GM12878 (cell line): Measurements from ENCODE around the gene OTOF. TPM values are rescaled to one million over a fixed set of nuclear protein-coding genes. Genes with fewer than 3 reads are reported as not detected.

Experiments
- ATAC-seq: fragments of 200-7000 bp; cut with Tn5 transposase; 3 replicates; pipeline ENCODE4 v1.9.1; 2020; ENCODE audit warnings: mild to moderate bottlenecking, moderate library complexity
- BruUV-seq: library from RNA; stranded (reverse); fragments of 400-500 nt; replicated peaks from 2 replicates; lab custom pipeline; 2021; lab: Mats Ljungman, UMichigan
- CTCF ChIA-PET: fragments of 300-600 bp; sonication (Branson Sonifier 250); formaldehyde crosslinking; extraction: SDS; loops from one replicate; lab custom pipeline; 2021; ENCODE audit warnings: inconsistent platforms; lab: Yijun Ruan, JAX
- POLR2A ChIA-PET: fragments of 350-600 bp; formaldehyde crosslinking; extraction: SDS; loops from one replicate; lab custom pipeline; 2021; ENCODE audit warnings: inconsistent platforms; lab: Charles Lee
- RAD21 ChIA-PET: fragments of 300-600 bp; sonication (Branson Sonifier 250); formaldehyde crosslinking; loops from one replicate; lab custom pipeline; 2023; ENCODE audit warnings: antibody characterized with exemption; ENCODE audit not compliant: unreplicated experiment; lab: Charles Lee
- SMC1A ChIA-PET: fragments of 300-600 bp; sonication (Branson Sonifier 250); formaldehyde crosslinking; loops from one replicate; lab custom pipeline; 2023; ENCODE audit not compliant: unreplicated experiment, uncharacterized antibody; lab: Charles Lee
- DNase-seq: peaks from one replicate; pipeline ENCODE4 v3.0.0-alpha.2; 2011; ENCODE audit warnings: low read depth, low spot score
- FAIRE-seq: peaks from 3 replicates; lab custom pipeline; 2011; peaks lifted over from hg19 to GRCh38; lab: Jason Lieb, UNC
- H2AFZ ChIP-seq: 2 replicates; pipeline ENCODE4 v1.6.0; 2011; ENCODE audit warnings: low read depth, low read length, control low read depth; ENCODE audit not compliant: control insufficient read depth
- H3K27ac ChIP-seq: 2 replicates; pipeline ENCODE4 v1.5.1; 2011; ENCODE audit warnings: control low read depth; ENCODE audit not compliant: control insufficient read depth, insufficient read depth
- H3K27me3 ChIP-seq, 2 experiments: replicated peaks in 1 of 2; 2 replicates each; pipeline versions ENCODE4 v1.6.0 to v1.6.1; 2011; ENCODE audit warnings: low read length in 1 of 2; ENCODE audit not compliant: control insufficient read depth in 2 of 2, insufficient read depth in 2 of 2
- H3K36me3 ChIP-seq, 2 experiments: 2 replicates each; pipeline ENCODE4 v1.5.1; 2011; ENCODE audit warnings: low read length in 1 of 2; ENCODE audit not compliant: control insufficient read depth in 2 of 2, insufficient read depth in 2 of 2
- H3K4me1 ChIP-seq: 2 replicates; pipeline ENCODE4 v1.6.1; 2011; ENCODE audit warnings: mild to moderate bottlenecking, low read length, moderate library complexity, mixed read lengths; ENCODE audit not compliant: control insufficient read depth, insufficient read depth
- H3K4me2 ChIP-seq: 2 replicates; pipeline ENCODE4 v1.6.0; 2011; ENCODE audit warnings: control low read depth; ENCODE audit not compliant: control insufficient read depth, insufficient read depth
- H3K4me3 ChIP-seq: fragments of 200-600 bp; sonication (generic); 2 replicates; pipeline ENCODE4 v1.5.1; 2016
- H3K79me2 ChIP-seq: 2 replicates; pipeline ENCODE4 v1.6.0; 2011; ENCODE audit warnings: low read length; ENCODE audit not compliant: control insufficient read depth, insufficient read depth
- H3K9ac ChIP-seq: 2 replicates; pipeline ENCODE4 v1.8.0; 2011; ENCODE audit warnings: low read length, control low read depth, mixed read lengths; ENCODE audit not compliant: control insufficient read depth, insufficient read depth
- H3K9me3 ChIP-seq: replicated peaks from 3 replicates; pipeline ENCODE4 v1.5.1; 2011; ENCODE audit warnings: mild to moderate bottlenecking, low read length; ENCODE audit not compliant: control insufficient read depth, insufficient read depth
- H4K20me1 ChIP-seq: 2 replicates; pipeline ENCODE4 v1.6.0; 2011; ENCODE audit not compliant: control insufficient read depth, insufficient read depth
- BACH1 ChIP-seq: fragments of 450-650 bp; IDR thresholded peaks from 2 replicates; pipeline ENCODE4 v1.6.1; 2017; ENCODE audit warnings: mild to moderate bottlenecking, borderline replicate concordance
- ETV6 ChIP-seq, 2 experiments: fragments of 450-650 bp in 1 of 2; IDR thresholded peaks in 1 of 2; conservative IDR thresholded peaks in 1 of 2; 2 replicates each; pipeline ENCODE4 v1.6.1; 2014; ENCODE audit warnings: antibody characterized with exemption in 1 of 2, borderline replicate concordance in 1 of 2, low read depth in 1 of 2, mild to moderate bottlenecking in 1 of 2, moderate library complexity in 1 of 2
- STAT3 ChIP-seq: IDR thresholded peaks from 2 replicates; pipeline ENCODE4 v1.6.1; 2011; ENCODE audit warnings: low read depth, low read length, improper control_type of control experiment
- WGBS: methylation state at CpG from one replicate; pipeline ENCODE4 v1.1.6; 2016; ENCODE audit warnings: low lambda C conversion rate; ENCODE audit not compliant: insufficient replicate concordance, insufficient coverage; ENCODE audit errors: missing lambda C conversion rate; 5-methylcytosine and 5-hydroxymethylcytosine counted together
- in situ Hi-C: fragments of 300-500 bp; cut with MboI; formaldehyde crosslinking; loops from 9 replicates; pipeline ENCODE4 v1.14.3; 2018; ENCODE audit warnings: mixed read lengths
- intact Hi-C: fragments of 100-400 bp; cut with micrococcal nuclease; formaldehyde crosslinking; loops from one replicate; pipeline ENCODE4 v1.14.2; 2022; ENCODE audit not compliant: unreplicated experiment
- polyA plus RNA-seq, 11 experiments: library from polyadenylated mRNA; depleted of rRNA in 4 of 11; unstranded in 6 of 11; stranded (reverse) in 5 of 11; fragments of >200 nt; fragmentation: Nextera tagmentation in 4 of 11; fragmentation: Illumina TruSeq in 1 of 11; extraction: Ambion mirVana in 4 of 11; extraction: Trizol in 1 of 11; gene quantifications; 1 replicate in 1 of 11; 2 replicates in 10 of 11; pipeline versions ENCODE4 v1.2.1 to v1.2.3, GENCODE V29; 2011 to 2016; ENCODE audit warnings: inconsistent platforms in 2 of 11, missing spikeins in 2 of 11, low read depth in 1 of 11
- total RNA-seq, 4 experiments: library from RNA; depleted of rRNA in 3 of 4; stranded (reverse); fragments of >200 nt in 3 of 4; fragmentation: Illumina TruSeq in 1 of 4; extraction: Trizol in 1 of 4; gene quantifications; 2 replicates each; pipeline versions ENCODE4 v1.2.1 to v1.2.3, GENCODE V29; 2013 to 2021
- TF ChIP-seq, protein P1 (sequence below): IDR thresholded peaks from 2 replicates; pipeline ENCODE4 v1.6.1; 2012; ENCODE audit warnings: low read length, inconsistent platforms

Gene OTOF
- total and polyA plus RNA-seq, 10 of the 15 experiments (the other 5 are each of a cell fraction or from before 2014, with no cell fraction given): under 0.01 to 0.31 (median 0.07) TPM; not detected in 6

DNA sequence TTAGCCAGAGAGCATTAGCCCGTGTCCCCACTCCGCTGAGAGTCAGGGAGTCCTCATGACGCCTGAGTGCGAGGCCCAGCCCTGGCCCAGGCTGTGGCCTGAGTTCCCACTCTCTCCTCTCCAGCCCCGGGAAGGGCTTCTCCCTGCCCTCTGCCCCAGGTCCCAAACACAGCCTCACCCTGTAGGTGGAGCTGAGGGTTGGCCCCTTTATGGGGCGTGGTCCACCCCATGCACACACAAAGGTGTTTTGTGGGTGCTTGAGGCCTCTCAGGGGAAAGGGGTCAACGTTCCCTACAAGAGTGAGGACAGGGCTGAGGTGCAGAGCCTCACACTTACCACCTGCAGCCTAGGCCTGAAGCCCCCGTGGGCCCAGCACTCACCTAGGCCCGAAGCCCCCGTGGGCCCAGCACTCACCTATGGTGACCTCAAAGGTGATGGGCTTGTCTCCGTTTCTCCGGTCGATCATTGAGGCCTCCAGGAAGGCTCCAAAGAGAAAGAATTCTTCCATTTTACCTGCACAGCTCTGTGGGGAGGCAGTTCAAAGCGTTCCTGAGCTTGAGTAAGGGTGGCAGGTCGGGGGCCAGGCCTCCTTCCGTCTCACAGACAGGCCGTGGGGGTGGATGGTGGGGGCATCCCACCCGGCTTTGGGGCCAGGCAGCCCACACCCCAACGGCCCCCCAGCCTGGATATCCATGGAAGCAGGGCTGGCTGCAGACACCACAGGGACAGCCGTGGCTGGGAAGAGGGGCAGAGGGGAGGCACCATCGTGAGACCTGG lies 2.1 kb upstream of the OTOF start:
- H3K36me3 ChIP-seq: no peaks in the 10 kb centered on the region
- no peaks in the 10 kb centered on the region for H3K9me3 ChIP-seq
- no peaks in the 10 kb centered on the region for H3K79me2 ChIP-seq
- RAD21 ChIA-PET: no interaction called here
- BruUV-seq: no TSS peak
- FAIRE-seq (no peak), DNase-seq (no peak), ATAC-seq (no peak)
- H3K4me1 ChIP-seq: no peaks in the 10 kb centered on the region
- no peak overlapping the region for H3K9ac ChIP-seq
- 28% methylated on average over 21 of the region's 21 CpGs for WGBS
- H3K4me3 ChIP-seq: no peak overlapping the region
- H2AFZ ChIP-seq: no peak overlapping the region
- POLR2A ChIA-PET: no interaction called here
- H3K4me2 ChIP-seq: no peak overlapping the region
- SMC1A ChIA-PET: no interaction called here
- H3K27me3 ChIP-seq: no peaks in the 10 kb centered on the region
- CTCF ChIA-PET: interaction anchor here (0.7 kb wide), 1 partner anchor 55 kb away, joined by 4 read pairs; no protein-coding TSS in a partner anchor
- H4K20me1 ChIP-seq: no peaks in the 10 kb centered on the region
- no peak overlapping the region for H3K27ac ChIP-seq
- in situ Hi-C loops: no loop called here
- TF ChIP-seq BACH1 (no peak), STAT3 (no peak), ETV6 (conservative IDR thresholded peaks at IDR 0.05 in 1 of 2, IDR thresholded peaks at IDR 0.05 in 1 of 2; ENCODE audit: borderline replicate concordance in 1 of 2, low read depth in 1 of 2) (no peak)
- TF ChIP-seq, protein P1, sequence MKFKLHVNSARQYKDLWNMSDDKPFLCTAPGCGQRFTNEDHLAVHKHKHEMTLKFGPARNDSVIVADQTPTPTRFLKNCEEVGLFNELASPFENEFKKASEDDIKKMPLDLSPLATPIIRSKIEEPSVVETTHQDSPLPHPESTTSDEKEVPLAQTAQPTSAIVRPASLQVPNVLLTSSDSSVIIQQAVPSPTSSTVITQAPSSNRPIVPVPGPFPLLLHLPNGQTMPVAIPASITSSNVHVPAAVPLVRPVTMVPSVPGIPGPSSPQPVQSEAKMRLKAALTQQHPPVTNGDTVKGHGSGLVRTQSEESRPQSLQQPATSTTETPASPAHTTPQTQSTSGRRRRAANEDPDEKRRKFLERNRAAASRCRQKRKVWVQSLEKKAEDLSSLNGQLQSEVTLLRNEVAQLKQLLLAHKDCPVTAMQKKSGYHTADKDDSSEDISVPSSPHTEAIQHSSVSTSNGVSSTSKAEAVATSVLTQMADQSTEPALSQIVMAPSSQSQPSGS: no peak
- intact Hi-C loops: no loop called here
